GM19351 (cell line): ENCODE results near the gene FOSL2.
A peak's percentile ranks its signal among the peaks of the same experiment; 100 is the strongest.

Experiments
- ATAC-seq: cut with Tn5 transposase; IDR thresholded peaks from one replicate; pipeline ENCODE4 v1.9.1; 2021; ENCODE audit warnings: mild to moderate bottlenecking, moderate library complexity; ENCODE audit not compliant: unreplicated experiment

FOSL2 gene

GRCh38 chr2:28356095-28356911 lies 36.4 kb upstream of the FOSL2 start:
- no peak for ATAC-seq

DNA sequence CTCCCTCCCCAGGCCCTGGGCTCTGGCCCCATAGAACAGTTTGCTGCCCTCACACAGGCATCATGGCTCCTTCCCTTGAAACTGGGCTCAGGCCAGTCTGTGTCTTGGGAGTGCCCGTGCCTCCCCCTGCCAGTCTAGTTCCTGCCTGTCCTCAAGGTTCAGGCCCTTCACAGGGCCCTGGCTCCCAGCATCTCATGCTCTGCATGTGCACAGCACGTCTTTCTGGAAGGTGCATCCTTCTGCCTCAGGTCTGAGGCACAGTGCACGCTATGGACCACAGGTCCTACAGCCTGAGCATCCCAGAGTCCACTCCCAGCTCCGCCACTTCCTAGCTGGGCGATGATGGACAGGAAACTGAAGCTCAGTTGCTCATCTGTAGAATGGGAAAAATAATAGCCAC lies 35.6 kb upstream of the FOSL2 start:
- no peak for ATAC-seq

- ATAC-seq = no peak
These were observed 34.5 kb upstream of the FOSL2 start for GRCh38 chr2:28357948-28358667.

- ATAC-seq = no peak
These were observed 33.9 kb upstream of the FOSL2 start for GRCh38 chr2:28358668-28359201.

DNA sequence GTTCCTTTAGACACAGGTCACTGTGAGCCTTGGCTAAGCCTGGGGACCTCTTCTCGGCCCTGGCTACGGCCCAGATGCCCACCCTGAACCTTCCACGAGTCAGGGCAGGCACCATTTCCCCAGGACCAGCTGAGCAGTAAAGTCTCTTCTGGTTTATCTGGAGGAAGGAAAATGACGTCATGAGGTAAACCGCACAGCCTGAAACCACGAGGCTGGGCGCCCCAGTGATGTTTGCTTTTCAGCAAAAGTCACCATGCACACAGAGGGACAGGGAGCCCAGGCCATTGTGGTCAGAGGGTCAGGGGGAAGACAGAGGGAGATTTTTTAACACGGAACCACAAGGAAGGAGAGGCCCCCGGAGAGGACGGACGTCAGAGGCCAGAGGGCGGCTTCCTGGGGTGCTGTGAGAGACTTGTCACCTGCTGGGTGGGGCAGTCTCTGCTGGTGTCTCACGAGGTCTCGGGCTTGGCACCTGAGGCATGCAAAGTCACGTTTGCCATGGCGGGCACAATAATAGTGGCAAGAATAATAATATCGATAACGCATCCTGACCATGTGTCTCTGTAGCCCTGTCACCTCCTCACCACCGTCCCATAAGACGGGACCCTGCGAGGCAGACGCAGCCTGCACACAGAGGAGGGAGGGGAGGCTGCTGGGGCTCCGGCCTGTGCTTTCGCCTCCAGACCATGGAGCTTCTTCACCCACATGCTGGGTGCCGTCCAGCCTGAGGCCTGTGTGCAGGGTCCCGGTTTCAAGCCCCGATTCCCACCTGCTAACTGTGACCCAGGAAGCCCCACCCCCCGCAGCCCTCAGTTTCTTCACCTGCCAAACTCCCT lies 33.2 kb upstream of the FOSL2 start:
- ATAC-seq = peak; percentile 87

- no peak for ATAC-seq
These were observed 32.5 kb upstream of the FOSL2 start for GRCh38 chr2:28360058-28360717.

GRCh38 chr2:28360718-28361293 lies 31.9 kb upstream of the FOSL2 start:
- ATAC-seq = no peak

DNA sequence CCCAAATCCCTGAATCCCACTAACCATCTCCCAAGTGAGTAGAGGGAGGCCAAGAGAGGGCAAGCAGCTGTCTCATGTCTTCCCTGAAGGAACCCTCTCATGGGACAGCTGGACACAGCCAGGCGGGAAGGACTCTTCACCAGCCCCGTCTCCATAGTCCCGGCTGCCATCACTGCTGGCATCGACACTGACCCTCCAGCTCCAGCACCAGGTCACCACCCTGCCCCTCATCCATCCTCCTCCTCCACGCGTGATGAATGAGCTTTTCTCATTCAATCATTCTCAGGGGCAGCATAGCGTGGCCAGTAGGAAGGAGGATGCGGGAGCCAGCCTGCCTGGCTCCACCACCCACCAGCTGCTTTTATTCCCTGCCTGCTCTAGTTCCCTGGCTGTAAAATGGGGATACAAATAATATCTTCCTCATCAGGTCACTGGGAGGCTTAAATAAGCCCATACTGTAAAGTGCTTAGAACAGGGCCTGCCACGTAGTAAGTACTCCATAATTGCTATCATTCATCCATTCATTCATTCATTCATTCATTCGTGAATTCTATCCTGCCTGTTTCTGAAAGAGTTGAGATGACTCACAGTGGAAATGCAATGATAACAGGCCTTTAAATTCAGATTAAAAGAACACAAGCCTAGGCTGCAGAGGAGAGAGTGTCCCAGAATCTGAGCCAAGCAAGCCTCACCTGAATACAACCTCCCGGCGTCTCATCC lies 30.5 kb upstream of the FOSL2 start:
- ATAC-seq = no peak

GRCh38 chr2:28362991-28363521 lies 29.6 kb upstream of the FOSL2 start:
- no peak for ATAC-seq

DNA sequence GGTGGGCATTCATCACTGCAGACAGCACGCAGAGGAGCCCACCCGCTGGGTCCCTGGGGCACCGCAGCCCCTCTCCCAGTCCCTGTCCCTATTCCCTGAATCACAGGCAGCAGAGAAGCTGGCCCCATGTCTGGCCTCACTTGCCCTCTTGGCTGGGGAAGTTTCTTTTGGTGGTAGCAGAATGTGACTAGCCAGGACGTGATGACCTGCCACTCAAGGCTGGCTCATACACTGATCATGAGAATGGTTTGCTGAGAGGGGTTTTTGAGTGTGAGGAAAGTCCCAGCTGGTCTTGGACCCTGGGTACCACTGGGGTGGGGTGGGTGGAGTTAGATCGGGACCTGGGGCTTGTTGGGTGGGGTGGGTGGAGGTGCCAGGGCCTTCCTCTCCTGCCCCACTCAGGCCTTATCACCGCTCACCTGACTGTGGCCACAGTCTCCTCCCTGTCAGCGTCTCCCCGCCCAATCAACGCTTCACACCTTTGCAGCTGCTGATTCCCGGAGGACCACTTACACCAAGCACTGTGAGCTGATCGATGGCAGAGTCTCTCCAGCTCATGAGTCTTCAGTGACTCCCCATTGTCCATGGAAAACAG lies 28.9 kb upstream of the FOSL2 start:
- no peak for ATAC-seq

GRCh38 chr2:28364610-28365009 lies 28.0 kb upstream of the FOSL2 start:
- ATAC-seq = no peak

- ATAC-seq = no peak
These were observed 27.5 kb upstream of the FOSL2 start for GRCh38 chr2:28365158-28365557.

GRCh38 chr2:28366149-28366495 lies 26.5 kb upstream of the FOSL2 start:
- no peak for ATAC-seq

- no peak for ATAC-seq
These were observed 26.0 kb upstream of the FOSL2 start for GRCh38 chr2:28366496-28367282.

DNA sequence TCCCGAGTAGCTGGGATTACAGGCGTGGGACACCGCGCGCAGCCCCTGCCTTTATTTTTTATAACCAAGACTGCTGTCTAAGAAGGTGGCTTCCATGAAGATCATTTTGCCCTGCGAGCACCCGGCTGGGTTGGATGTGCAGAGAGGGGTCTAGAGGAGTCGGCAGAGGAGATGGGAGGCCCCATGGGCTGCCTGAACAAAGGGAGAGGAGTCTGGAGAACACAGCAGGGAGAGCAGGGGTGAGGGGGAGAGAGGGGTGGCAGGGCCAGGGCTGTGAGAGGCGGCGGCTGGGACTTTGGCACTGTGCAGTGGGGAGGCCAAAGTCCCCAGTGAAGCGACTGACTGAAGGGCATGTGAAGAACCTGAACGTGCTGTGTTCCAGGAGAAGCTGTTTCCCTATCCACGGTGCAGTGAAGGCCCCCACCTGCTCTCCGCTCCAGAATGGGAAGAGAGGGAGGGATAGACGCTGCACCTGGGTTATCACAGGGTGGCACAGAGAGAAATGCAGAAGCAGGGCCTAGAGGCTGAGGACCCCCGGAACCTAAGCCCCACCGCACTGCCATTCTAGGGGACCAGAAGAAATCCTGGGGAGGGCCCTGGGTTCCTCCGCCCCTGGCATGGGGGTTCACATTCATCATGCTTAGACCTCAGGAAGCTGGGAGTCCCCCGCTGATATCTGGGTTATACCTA lies 24.8 kb upstream of the FOSL2 start:
- ATAC-seq = no peak

DNA sequence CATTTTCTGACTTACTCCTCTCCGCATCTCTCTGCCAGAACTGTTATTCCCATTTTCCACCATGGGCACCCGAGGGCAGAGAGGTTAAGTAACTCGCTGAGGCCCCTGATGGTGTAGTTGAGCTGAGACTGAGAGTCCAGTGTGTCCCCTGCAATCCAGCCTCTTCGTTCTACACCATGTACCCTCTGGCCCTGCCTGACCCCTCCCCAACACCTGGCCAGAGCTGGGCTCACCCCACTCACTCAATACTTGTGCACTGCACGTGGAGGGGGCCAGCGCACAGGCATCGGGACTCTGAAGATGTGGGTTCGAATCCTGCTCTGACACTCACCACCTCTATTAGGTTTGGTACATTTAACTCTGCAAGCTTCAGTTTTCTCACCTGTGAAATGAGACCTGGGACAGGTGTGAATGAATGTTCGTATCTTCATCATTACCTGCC lies 24.3 kb upstream of the FOSL2 start:
- ATAC-seq = no peak

- ATAC-seq = no peak
These were observed 23.3 kb upstream of the FOSL2 start for GRCh38 chr2:28369358-28369757.

DNA sequence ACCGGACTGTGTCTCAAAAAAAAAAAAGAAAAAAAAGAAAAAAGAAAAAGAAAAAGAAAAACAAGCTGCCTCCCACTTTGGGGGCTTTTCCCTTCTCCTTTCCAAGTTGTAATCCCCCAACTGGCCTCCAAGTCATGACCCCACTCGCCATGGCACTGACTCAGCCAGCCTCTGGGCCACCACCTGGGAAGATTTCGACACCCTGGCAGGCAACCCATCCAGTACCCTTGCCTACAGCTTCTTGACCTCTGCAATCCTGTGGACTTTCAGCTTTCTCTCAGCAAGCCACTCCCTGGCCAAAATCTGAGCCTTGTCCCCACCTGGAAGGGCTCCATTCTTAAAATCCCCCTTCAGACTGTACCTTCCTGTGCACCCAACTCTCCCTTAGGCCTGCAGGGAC lies 22.3 kb upstream of the FOSL2 start:
- ATAC-seq = no peak
